ENCODE data around the gene TEX101.
"Not testable (repeated sequence)": the region's sequence is repeated elsewhere in the genome, so short reads cannot be mapped to it uniquely, and the experiment has no call there.

TEX101 gene

GRCh38 chr19:43414554-43414953, at the start of gene TEX101:
Gene TEX101, plus strand, starts transcription at chr19:43414890. Its CDS starts 1,030 bp downstream, at chr19:43415920.
- Histone ChIP-seq H3K27ac (ENCODE audit: low read length) (no peak within 1 kb of the TSS), H3K27me3 (ENCODE audit: control insufficient read depth in 1 of 2, insufficient read depth in 2 of 2, low read length in 2 of 2) (no peaks in the 10 kb centered on the region), H3K9ac (ENCODE audit: low read length in 2 of 2) (no peak within 1 kb of the TSS), H3K9me3 (ENCODE audit: control insufficient read depth in 2 of 2, low read length in 2 of 2) (no peaks in the 10 kb centered on the region), H3K4me3 (ENCODE audit: low read length in 2 of 2) (no peak within 1 kb of the TSS), H3K4me1 (ENCODE audit: control insufficient read depth, insufficient read depth, low read length) (no peaks in the 10 kb centered on the region), H3K36me3 (ENCODE audit: control insufficient read depth in 2 of 2, insufficient read depth in 2 of 2, low read length in 2 of 2) (no peaks in the 10 kb centered on the region)

- H3K9ac ChIP-seq (ENCODE audit: low read length in 2 of 2); H3K4me3 ChIP-seq (ENCODE audit: low read length in 2 of 2): not testable (repeated sequence)
Measured at GRCh38 chr19:43365677-43366076, 49.0 kb upstream of the TEX101 start.

GRCh38 chr19:43367822-43368221, 46.9 kb upstream of the TEX101 start:
- no peak overlapping the region for H3K27ac ChIP-seq (ENCODE audit: low read length)
- no peaks in the 10 kb centered on the region for H3K36me3 ChIP-seq (ENCODE audit: control insufficient read depth in 2 of 2, insufficient read depth in 2 of 2, low read length in 2 of 2)
- H3K4me1 ChIP-seq (ENCODE audit: control insufficient read depth, insufficient read depth, low read length): no peaks in the 10 kb centered on the region
- H3K9ac ChIP-seq (ENCODE audit: low read length in 2 of 2): no peak overlapping the region
- H3K9me3 ChIP-seq (ENCODE audit: control insufficient read depth in 2 of 2, low read length in 2 of 2): no peaks in the 10 kb centered on the region
- H3K27me3 ChIP-seq (ENCODE audit: control insufficient read depth in 1 of 2, insufficient read depth in 2 of 2, low read length in 2 of 2): no peaks in the 10 kb centered on the region
- no peak overlapping the region for H3K4me3 ChIP-seq (ENCODE audit: low read length in 2 of 2)

More at GRCh38 chr19:43365677-43366076, 49.0 kb upstream of the TEX101 start:
- not testable (repeated sequence) for H3K27ac ChIP-seq (ENCODE audit: low read length); H3K27me3 ChIP-seq (ENCODE audit: control insufficient read depth in 1 of 2, insufficient read depth in 2 of 2, low read length in 2 of 2); H3K36me3 ChIP-seq (ENCODE audit: control insufficient read depth in 2 of 2, insufficient read depth in 2 of 2, low read length in 2 of 2); H3K4me1 ChIP-seq (ENCODE audit: control insufficient read depth, insufficient read depth, low read length); H3K9me3 ChIP-seq (ENCODE audit: control insufficient read depth in 2 of 2, low read length in 2 of 2)

GRCh38 chr19:43368897-43369296, 45.8 kb upstream of the TEX101 start:
- not testable (repeated sequence) for H3K9ac ChIP-seq (ENCODE audit: low read length in 2 of 2); H3K36me3 ChIP-seq (ENCODE audit: control insufficient read depth in 2 of 2, insufficient read depth in 2 of 2, low read length in 2 of 2); H3K4me1 ChIP-seq (ENCODE audit: control insufficient read depth, insufficient read depth, low read length); H3K4me3 ChIP-seq (ENCODE audit: low read length in 2 of 2); H3K9me3 ChIP-seq (ENCODE audit: control insufficient read depth in 2 of 2, low read length in 2 of 2); H3K27ac ChIP-seq (ENCODE audit: low read length); H3K27me3 ChIP-seq (ENCODE audit: control insufficient read depth in 1 of 2, insufficient read depth in 2 of 2, low read length in 2 of 2)

- no peak overlapping the region for H3K4me3 ChIP-seq (ENCODE audit: low read length in 2 of 2)
- no peaks in the 10 kb centered on the region for H3K27me3 ChIP-seq (ENCODE audit: control insufficient read depth in 1 of 2, insufficient read depth in 2 of 2, low read length in 2 of 2)
- H3K9ac ChIP-seq (ENCODE audit: low read length in 2 of 2): no peak overlapping the region
- no peaks in the 10 kb centered on the region for H3K36me3 ChIP-seq (ENCODE audit: control insufficient read depth in 2 of 2, insufficient read depth in 2 of 2, low read length in 2 of 2)
- H3K27ac ChIP-seq (ENCODE audit: low read length): no peak overlapping the region
- H3K9me3 ChIP-seq (ENCODE audit: control insufficient read depth in 2 of 2, low read length in 2 of 2): no peaks in the 10 kb centered on the region
- H3K4me1 ChIP-seq (ENCODE audit: control insufficient read depth, insufficient read depth, low read length): no peaks in the 10 kb centered on the region
Measured at GRCh38 chr19:43371909-43372308, 42.8 kb upstream of the TEX101 start.

- Histone ChIP-seq H3K27ac (ENCODE audit: low read length) (no peak overlapping the region), H3K27me3 (ENCODE audit: control insufficient read depth in 1 of 2, insufficient read depth in 2 of 2, low read length in 2 of 2) (no peaks in the 10 kb centered on the region), H3K4me1 (ENCODE audit: control insufficient read depth, insufficient read depth, low read length) (no peaks in the 10 kb centered on the region), H3K4me3 (ENCODE audit: low read length in 2 of 2) (no peak overlapping the region), H3K9me3 (ENCODE audit: control insufficient read depth in 2 of 2, low read length in 2 of 2) (no peaks in the 10 kb centered on the region), H3K36me3 (ENCODE audit: control insufficient read depth in 2 of 2, insufficient read depth in 2 of 2, low read length in 2 of 2) (no peaks in the 10 kb centered on the region), H3K9ac (ENCODE audit: low read length in 2 of 2) (no peak overlapping the region)
Measured at GRCh38 chr19:43372462-43372861, 42.2 kb upstream of the TEX101 start.

- not testable (repeated sequence) for H3K27ac ChIP-seq (ENCODE audit: low read length); H3K9me3 ChIP-seq (ENCODE audit: control insufficient read depth in 2 of 2, low read length in 2 of 2); H3K4me1 ChIP-seq (ENCODE audit: control insufficient read depth, insufficient read depth, low read length); H3K27me3 ChIP-seq (ENCODE audit: control insufficient read depth in 1 of 2, insufficient read depth in 2 of 2, low read length in 2 of 2); H3K9ac ChIP-seq (ENCODE audit: low read length in 2 of 2); H3K4me3 ChIP-seq (ENCODE audit: low read length in 2 of 2); H3K36me3 ChIP-seq (ENCODE audit: control insufficient read depth in 2 of 2, insufficient read depth in 2 of 2, low read length in 2 of 2)
Measured at GRCh38 chr19:43377624-43378023, 37.1 kb upstream of the TEX101 start.

GRCh38 chr19:43380008-43380407, 34.7 kb upstream of the TEX101 start:
- Histone ChIP-seq H3K9ac (ENCODE audit: low read length in 2 of 2) (no peak overlapping the region), H3K9me3 (ENCODE audit: control insufficient read depth in 2 of 2, low read length in 2 of 2) (no peaks in the 10 kb centered on the region), H3K4me1 (ENCODE audit: control insufficient read depth, insufficient read depth, low read length) (no peaks in the 10 kb centered on the region), H3K36me3 (ENCODE audit: control insufficient read depth in 2 of 2, insufficient read depth in 2 of 2, low read length in 2 of 2) (no peaks in the 10 kb centered on the region), H3K27ac (ENCODE audit: low read length) (no peak overlapping the region), H3K4me3 (ENCODE audit: low read length in 2 of 2) (no peak overlapping the region), H3K27me3 (ENCODE audit: control insufficient read depth in 1 of 2, insufficient read depth in 2 of 2, low read length in 2 of 2) (peaks cover 2 to 3% of the 10 kb centered on the region in 2 donors)

- Histone ChIP-seq H3K27ac (ENCODE audit: low read length) (no peak overlapping the region), H3K9me3 (ENCODE audit: control insufficient read depth in 2 of 2, low read length in 2 of 2) (no peaks in the 10 kb centered on the region), H3K4me3 (ENCODE audit: low read length in 2 of 2) (no peak overlapping the region), H3K36me3 (ENCODE audit: control insufficient read depth in 2 of 2, insufficient read depth in 2 of 2, low read length in 2 of 2) (no peaks in the 10 kb centered on the region), H3K9ac (ENCODE audit: low read length in 2 of 2) (no peak overlapping the region), H3K27me3 (ENCODE audit: control insufficient read depth in 1 of 2, insufficient read depth in 2 of 2, low read length in 2 of 2) (peaks cover 2 to 3% of the 10 kb centered on the region in 2 donors), H3K4me1 (ENCODE audit: control insufficient read depth, insufficient read depth, low read length) (no peaks in the 10 kb centered on the region)
Measured at GRCh38 chr19:43380771-43381386, 33.8 kb upstream of the TEX101 start.

- H3K9ac ChIP-seq (ENCODE audit: low read length in 2 of 2); H3K27ac ChIP-seq (ENCODE audit: low read length); H3K4me3 ChIP-seq (ENCODE audit: low read length in 2 of 2); H3K4me1 ChIP-seq (ENCODE audit: control insufficient read depth, insufficient read depth, low read length); H3K27me3 ChIP-seq (ENCODE audit: control insufficient read depth in 1 of 2, insufficient read depth in 2 of 2, low read length in 2 of 2); H3K36me3 ChIP-seq (ENCODE audit: control insufficient read depth in 2 of 2, insufficient read depth in 2 of 2, low read length in 2 of 2); H3K9me3 ChIP-seq (ENCODE audit: control insufficient read depth in 2 of 2, low read length in 2 of 2): not testable (repeated sequence)
Measured at GRCh38 chr19:43382586-43383216, 32.0 kb upstream of the TEX101 start.

GRCh38 chr19:43383254-43383653, 31.4 kb upstream of the TEX101 start:
- not testable (repeated sequence) for H3K4me3 ChIP-seq (ENCODE audit: low read length in 2 of 2); H3K4me1 ChIP-seq (ENCODE audit: control insufficient read depth, insufficient read depth, low read length); H3K9ac ChIP-seq (ENCODE audit: low read length in 2 of 2); H3K9me3 ChIP-seq (ENCODE audit: control insufficient read depth in 2 of 2, low read length in 2 of 2); H3K27me3 ChIP-seq (ENCODE audit: control insufficient read depth in 1 of 2, insufficient read depth in 2 of 2, low read length in 2 of 2); H3K36me3 ChIP-seq (ENCODE audit: control insufficient read depth in 2 of 2, insufficient read depth in 2 of 2, low read length in 2 of 2); H3K27ac ChIP-seq (ENCODE audit: low read length)

Data from stomach smooth muscle (tissue), 2 donors.